ENCODE data around the gene CBFA2T2. TPM values are rescaled to one million over a fixed set of nuclear protein-coding genes. Genes with fewer than 3 reads are reported as not detected.
"Not testable (repeated sequence)": the region's sequence is repeated elsewhere in the genome, so short reads cannot be mapped to it uniquely, and the experiment has no call there.

The CBFA2T2 gene
- total RNA-seq, 2 experiments from 2014 or later = 10.2 to 10.9 TPM

DNA sequence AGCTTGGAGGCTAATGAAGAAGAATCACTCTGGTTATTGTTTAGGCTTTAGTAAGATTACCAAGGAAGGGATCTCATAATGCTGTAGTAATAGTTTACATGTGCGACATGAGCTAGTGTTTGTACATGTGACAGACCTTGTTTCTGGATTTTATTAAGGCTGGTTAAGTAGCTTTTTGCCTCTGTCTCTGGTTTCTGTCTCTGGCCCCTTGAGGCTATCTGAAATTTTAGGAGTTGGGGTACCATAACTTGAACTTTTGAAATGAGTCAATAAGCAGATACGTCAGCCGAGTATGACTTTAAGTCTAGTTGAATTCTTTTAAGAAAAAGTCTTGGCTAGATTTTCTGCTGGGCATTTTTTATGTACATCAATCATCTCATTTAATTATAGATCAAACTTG, 9.5 kb downstream of the CBFA2T2 start:
- CTCF ChIA-PET = interaction anchor here (0.9 kb wide), 1 partner anchor 18 kb away, joined by 3 read pairs; no protein-coding TSS in a partner anchor

GRCh38 chr20:33501000-33501399, 11.1 kb downstream of the CBFA2T2 start:
- ChIA-PET CTCF (interaction anchor here (0.8 to 1.6 kb wide), 4 partner anchors 11 to 44 kb away, joined by 3 to 5 read pairs (median 4); partner anchors contain the start of gene CBFA2T2), POLR2A (no interaction called here)
- no peak for TF ChIP-seq CTCF (IDR thresholded peaks at IDR 0.05)
- Mint-ChIP-seq H3K9me3 (no peaks in the 10 kb centered on the region), H3K36me3 (ENCODE audit: low read depth) (no peaks in the 10 kb centered on the region), H3K4me1 (ENCODE audit: low read depth) (peaks cover 15% of the 10 kb centered on the region), H3K27ac (no peak overlapping the region), H3K27me3 (no peaks in the 10 kb centered on the region), H3K4me3 (no peak overlapping the region)
- DNase-seq (no peak), ATAC-seq (no peak)
- intact Hi-C loops (cut with micrococcal nuclease) = no loop called here

More for the DNA sequence above, 9.5 kb downstream of the CBFA2T2 start:
- DNase-seq (no peak), ATAC-seq (no peak)
- Mint-ChIP-seq H3K27me3 (no peaks in the 10 kb centered on the region), H3K36me3 (ENCODE audit: low read depth) (no peaks in the 10 kb centered on the region), H3K4me1 (ENCODE audit: low read depth) (peaks cover 19% of the 10 kb centered on the region), H3K4me3 (no peak overlapping the region), H3K27ac (no peak overlapping the region), H3K9me3 (no peaks in the 10 kb centered on the region)
- POLR2A ChIA-PET = no interaction called here
- TF ChIP-seq CTCF (IDR thresholded peaks at IDR 0.05) = no peak
- intact Hi-C loops (cut with micrococcal nuclease) = no loop called here

DNA sequence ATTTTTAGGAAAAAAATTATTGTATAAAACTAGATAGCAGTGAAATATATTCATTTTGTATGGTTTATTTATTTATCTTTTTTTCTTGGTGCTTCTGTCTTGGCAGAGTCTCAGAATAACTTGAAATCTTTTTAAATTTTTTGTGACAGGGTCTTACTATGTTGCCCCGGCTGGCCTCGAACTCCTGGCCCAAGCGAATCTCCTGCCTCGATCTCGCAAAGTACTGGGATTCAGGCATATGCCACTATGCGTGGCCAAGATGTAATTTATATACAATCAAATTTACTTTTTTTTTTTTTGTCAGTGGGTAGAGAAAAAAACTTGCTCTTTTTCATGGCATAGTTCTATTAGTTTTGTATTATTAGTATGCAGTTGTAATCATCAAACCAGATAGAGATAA, 13.7 kb downstream of the CBFA2T2 start:
- DNase-seq (no peak), ATAC-seq (no peak)
- TF ChIP-seq CTCF (IDR thresholded peaks at IDR 0.05) = no peak
- CTCF ChIA-PET = no interaction called here
- Mint-ChIP-seq H3K4me1 (ENCODE audit: low read depth) (peaks cover 19% of the 10 kb centered on the region), H3K27ac (no peak overlapping the region), H3K27me3 (no peaks in the 10 kb centered on the region), H3K36me3 (ENCODE audit: low read depth) (peaks cover 7% of the 10 kb centered on the region), H3K4me3 (no peak overlapping the region), H3K9me3 (peaks cover 2% of the 10 kb centered on the region)
- intact Hi-C loops (cut with micrococcal nuclease) = no loop called here
- POLR2A ChIA-PET = no interaction called here

GRCh38 chr20:33506576-33506975, 16.7 kb downstream of the CBFA2T2 start:
- Mint-ChIP-seq H3K27me3 (no peaks in the 10 kb centered on the region), H3K27ac (no peak overlapping the region), H3K4me1 (ENCODE audit: low read depth) (peaks cover 13% of the 10 kb centered on the region), H3K9me3 (peaks cover 2% of the 10 kb centered on the region), H3K4me3 (no peak overlapping the region), H3K36me3 (ENCODE audit: low read depth) (peaks cover 11% of the 10 kb centered on the region)
- ATAC-seq (no peak), DNase-seq (no peak)
- ChIA-PET CTCF (interaction anchor here (0.8 kb wide), 1 partner anchor 15 kb away, joined by 3 read pairs; no protein-coding TSS in a partner anchor), POLR2A (no interaction called here)
- intact Hi-C loops (cut with micrococcal nuclease) = no loop called here
- no peak for TF ChIP-seq CTCF (IDR thresholded peaks at IDR 0.05)

- Mint-ChIP-seq H3K27me3 (no peaks in the 10 kb centered on the region), H3K27ac (no peak overlapping the region), H3K4me1 (ENCODE audit: low read depth) (peaks cover 16% of the 10 kb centered on the region), H3K9me3 (peaks cover 2% of the 10 kb centered on the region), H3K4me3 (no peak overlapping the region), H3K36me3 (ENCODE audit: low read depth) (peaks cover 11% of the 10 kb centered on the region)
- ATAC-seq = no peak
- POLR2A ChIA-PET = no interaction called here
- CTCF ChIA-PET = interaction anchor here (0.8 to 1.0 kb wide), 2 partner anchors 16 to 50 kb away, joined by 3 read pairs; no protein-coding TSS in a partner anchor
- no peak for TF ChIP-seq CTCF (IDR thresholded peaks at IDR 0.05)
- no peak for DNase-seq
- intact Hi-C loops (cut with micrococcal nuclease) = no loop called here
Measured at GRCh38 chr20:33507461-33507860, 17.6 kb downstream of the CBFA2T2 start.

GRCh38 chr20:33508015-33508414, 18.1 kb downstream of the CBFA2T2 start:
- POLR2A ChIA-PET; H3K27ac Mint-ChIP-seq; H3K27me3 Mint-ChIP-seq; H3K9me3 Mint-ChIP-seq; DNase-seq; H3K4me3 Mint-ChIP-seq; CTCF ChIA-PET; ATAC-seq; intact Hi-C loops (cut with micrococcal nuclease): not testable (repeated sequence)
- peaks cover 11% of the 10 kb centered on the region for H3K36me3 Mint-ChIP-seq (ENCODE audit: low read depth)
- peaks cover 18% of the 10 kb centered on the region for H3K4me1 Mint-ChIP-seq (ENCODE audit: low read depth)

DNA sequence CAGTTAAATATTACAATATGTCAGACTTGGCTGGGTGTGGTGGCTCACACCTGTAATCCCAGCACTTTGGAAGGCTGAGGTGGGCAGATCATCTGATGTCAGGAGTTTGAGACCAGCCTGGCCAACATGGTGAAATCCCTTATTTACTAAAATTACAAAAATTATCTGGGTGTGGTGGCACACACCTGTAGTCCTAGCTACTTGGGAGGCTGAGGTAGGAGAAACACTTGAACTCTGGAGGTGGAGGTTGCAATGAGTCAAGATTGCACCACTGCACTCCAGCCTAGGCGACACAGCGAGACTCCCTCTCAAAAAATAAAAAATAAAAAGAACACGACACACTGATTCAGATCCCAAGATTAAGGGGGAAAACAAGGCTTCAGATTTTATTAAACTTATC, 19.2 kb downstream of the CBFA2T2 start:
- ATAC-seq; H3K27me3 Mint-ChIP-seq; POLR2A ChIA-PET; intact Hi-C loops (cut with micrococcal nuclease); H3K4me3 Mint-ChIP-seq; H3K9me3 Mint-ChIP-seq; DNase-seq; CTCF ChIA-PET; H3K27ac Mint-ChIP-seq: not testable (repeated sequence)
- Mint-ChIP-seq H3K4me1 (ENCODE audit: low read depth) (peaks cover 15% of the 10 kb centered on the region), H3K36me3 (ENCODE audit: low read depth) (peaks cover 11% of the 10 kb centered on the region)

DNA sequence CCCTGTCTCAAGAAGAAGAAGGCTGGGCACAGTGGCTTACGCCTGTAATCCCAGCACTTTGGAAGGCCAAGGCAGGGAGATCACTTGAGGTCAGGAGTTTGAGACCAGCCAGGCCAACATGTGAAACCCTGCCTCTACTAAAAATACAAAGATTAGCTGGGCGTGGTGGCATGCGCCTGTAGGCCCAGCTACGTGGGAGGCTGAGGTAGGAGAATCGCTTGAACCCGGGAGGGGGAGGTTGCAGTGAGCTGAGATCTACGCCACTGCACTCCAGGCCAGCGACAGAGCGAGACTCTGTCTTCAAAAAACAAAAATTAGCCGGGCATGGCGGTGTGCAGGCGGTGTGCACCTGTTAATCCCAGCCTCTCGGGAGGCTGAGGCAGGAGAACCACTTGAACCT, 22.0 kb downstream of the CBFA2T2 start:
- intact Hi-C loops (cut with micrococcal nuclease); CTCF ChIA-PET; ATAC-seq; H3K27me3 Mint-ChIP-seq; DNase-seq; H3K27ac Mint-ChIP-seq; H3K4me3 Mint-ChIP-seq; H3K9me3 Mint-ChIP-seq; POLR2A ChIA-PET: not testable (repeated sequence)
- peaks cover 11% of the 10 kb centered on the region for H3K36me3 Mint-ChIP-seq (ENCODE audit: low read depth)
- peaks cover 18% of the 10 kb centered on the region for H3K4me1 Mint-ChIP-seq (ENCODE audit: low read depth)
